WI38 (cell line): ENCODE measurements around the gene IRAK1.

Experiments
- H3K4me3 ChIP-seq: 2 replicates; pipeline ENCODE4 v1.5.1; 2011; ENCODE audit warnings: low read depth, mild to moderate bottlenecking, control low read depth, low read length
- CTCF ChIP-seq: IDR thresholded peaks from 2 replicates; pipeline ENCODE4 v1.5.1; 2012; ENCODE audit warnings: low read depth, mild to moderate bottlenecking, control low read depth, low read length

The IRAK1 gene

GRCh38 chrX:153971450-153972367 is 48.0 kb downstream of the IRAK1 start, which contains the start of gene HCFC1:
Gene HCFC1, minus strand, starts transcription at chrX:153971818. Its CDS starts 978 bp downstream, at chrX:153970840.
- TF ChIP-seq CTCF = no peak
- peak within 1 kb of the TSS; percentile 95 for H3K4me3 ChIP-seq

GRCh38 chrX:153971124-153971449 is 48.6 kb downstream of the IRAK1 start:
- TF ChIP-seq CTCF = no peak
- H3K4me3 ChIP-seq = peak overlapping the region; percentile 95

GRCh38 chrX:153970357-153971123 is 49.2 kb downstream of the IRAK1 start:
- no peak for TF ChIP-seq CTCF

GRCh38 chrX:153969904-153970356 is 49.8 kb downstream of the IRAK1 start:
- no peak for TF ChIP-seq CTCF
- peak overlapping the region; percentile 95 for H3K4me3 ChIP-seq

More at GRCh38 chrX:153970357-153971123, 49.2 kb downstream of the IRAK1 start:
- H3K4me3 ChIP-seq = peak overlapping the region; percentile 95

GRCh38 chrX:153969125-153969903 is 50.4 kb downstream of the IRAK1 start:
- peak overlapping the region; percentile 95 for H3K4me3 ChIP-seq
- TF ChIP-seq CTCF = no peak

GRCh38 chrX:153968754-153969124 is 51.0 kb downstream of the IRAK1 start:
- no peak for TF ChIP-seq CTCF
- peak overlapping the region; percentile 95 for H3K4me3 ChIP-seq
